Keratinocyte (primary cell): ENCODE results near the gene FREM1. TPM values are rescaled to one million over a fixed set of nuclear protein-coding genes. Genes with fewer than 3 reads are reported as not detected.

Source experiments
- DNase-seq: peaks from one replicate; pipeline ENCODE4 v3.0.0-alpha.2; 2011; ENCODE audit warnings: low read depth, missing footprints, low spot score
- FAIRE-seq: peaks from 2 replicates; lab custom pipeline; 2011; peaks lifted over from hg19 to GRCh38; lab: Jason Lieb, UNC
- H2AFZ ChIP-seq: 2 replicates; pipeline ENCODE4 v1.6.0; 2012; ENCODE audit warnings: low read length, control low read depth, inconsistent platforms; ENCODE audit not compliant: control insufficient read depth
- H3K27ac ChIP-seq: 2 replicates; pipeline ENCODE4 v1.5.1; 2011; ENCODE audit warnings: low read length; ENCODE audit not compliant: control insufficient read depth, insufficient read depth
- H3K27me3 ChIP-seq: 3 replicates; pipeline ENCODE4 v1.6.0; 2011; ENCODE audit warnings: low read length; ENCODE audit not compliant: control insufficient read depth, insufficient read depth; ENCODE audit errors: extremely low read depth
- H3K36me3 ChIP-seq, 2 experiments: 2 replicates in 1 of 2; 3 replicates in 1 of 2; pipeline ENCODE4 v1.5.1; 2011; ENCODE audit warnings: low read length in 2 of 2, mild to moderate bottlenecking in 1 of 2; ENCODE audit not compliant: control insufficient read depth in 2 of 2, insufficient read depth in 2 of 2; ENCODE audit errors: extremely low read depth in 1 of 2
- H3K4me1 ChIP-seq: 3 replicates; pipeline ENCODE4 v1.5.1; 2011; ENCODE audit warnings: low read length; ENCODE audit not compliant: control insufficient read depth, insufficient read depth; ENCODE audit errors: extremely low read depth
- H3K4me2 ChIP-seq: 3 replicates; pipeline ENCODE4 v1.6.0; 2011; ENCODE audit warnings: low read depth, low read length; ENCODE audit not compliant: control insufficient read depth, insufficient read depth; ENCODE audit errors: extremely low read depth
- H3K4me3 ChIP-seq, 3 experiments: fragments of 200-600 bp in 1 of 3; sonication (generic) in 1 of 3; 2 replicates in 2 of 3; 3 replicates in 1 of 3; pipeline ENCODE4 v1.5.1; 2011 to 2016; ENCODE audit warnings: low read length in 3 of 3, mild to moderate bottlenecking in 3 of 3, control low read depth in 2 of 3, inconsistent platforms in 1 of 3, low read depth in 1 of 3, mixed read lengths in 1 of 3, mixed run types in 1 of 3, moderate library complexity in 1 of 3; ENCODE audit not compliant: control insufficient read depth in 2 of 3, insufficient read depth in 2 of 3; ENCODE audit errors: extremely low read depth in 1 of 3
- H3K79me2 ChIP-seq: 2 replicates; pipeline ENCODE4 v1.6.0; 2012; ENCODE audit warnings: low read length; ENCODE audit not compliant: control insufficient read depth, insufficient read depth
- H3K9ac ChIP-seq: 3 replicates; pipeline ENCODE4 v1.6.0; 2011; ENCODE audit warnings: low read length; ENCODE audit not compliant: control insufficient read depth, insufficient read depth; ENCODE audit errors: extremely low read depth
- H3K9me1 ChIP-seq: 3 replicates; pipeline ENCODE4 v1.6.0; 2011; ENCODE audit warnings: low read length; ENCODE audit not compliant: control insufficient read depth, insufficient read depth; ENCODE audit errors: extremely low read depth
- H3K9me3 ChIP-seq: 2 replicates; pipeline ENCODE4 v1.5.1; 2012; ENCODE audit warnings: low read depth, low read length; ENCODE audit not compliant: control insufficient read depth
- H4K20me1 ChIP-seq: 3 replicates; pipeline ENCODE4 v1.6.0; 2011; ENCODE audit warnings: low read length; ENCODE audit not compliant: control insufficient read depth, insufficient read depth; ENCODE audit errors: extremely low read depth
- EZH2 ChIP-seq: IDR thresholded peaks from one replicate; pipeline ENCODE4 v1.6.1; 2012; ENCODE audit warnings: inconsistent platforms, mild to moderate bottlenecking, low read length, moderate library complexity
- dilution Hi-C: fragments of 300-500 bp; cut with MboI; formaldehyde crosslinking; loops from one replicate; pipeline ENCODE4 v1.7.0; 2020; ENCODE audit warnings: low sequenced_read_pairs; ENCODE audit not compliant: extremely low pct_ligation_motif_present
- polyA plus RNA-seq, 5 experiments: library from polyadenylated mRNA; depleted of rRNA in 3 of 5; stranded (reverse) in 3 of 5; stranded (forward) in 1 of 5; unstranded in 1 of 5; fragments of >200 nt; gene quantifications; 1 replicate in 1 of 5; 2 replicates in 3 of 5; 3 replicates in 1 of 5; pipeline versions ENCODE4 v1.2.1 to v1.2.3, GENCODE V29; 2011 to 2012; ENCODE audit warnings: missing spikeins in 2 of 5, low read depth in 1 of 5, low replicate concordance in 1 of 5
- TF ChIP-seq, protein P1 (sequence below), 3 experiments: IDR thresholded peaks in 1 of 3; conservative IDR thresholded peaks in 1 of 3; optimal IDR thresholded peaks in 1 of 3; 2 replicates in 2 of 3; 3 replicates in 1 of 3; pipeline versions ENCODE3 to v1.5.1; 2011; ENCODE audit warnings: low read length in 3 of 3, mild to moderate bottlenecking in 3 of 3, moderate library complexity in 2 of 3, control low read depth in 1 of 3, inconsistent platforms in 1 of 3; ENCODE audit not compliant: insufficient read depth in 2 of 3; ENCODE audit errors: extremely low read depth in 1 of 3

Gene FREM1
- polyA plus RNA-seq, 1 donor (not counting 4 experiments of a cell fraction or from before 2014, with no cell fraction given): under 0.01 TPM

DNA sequence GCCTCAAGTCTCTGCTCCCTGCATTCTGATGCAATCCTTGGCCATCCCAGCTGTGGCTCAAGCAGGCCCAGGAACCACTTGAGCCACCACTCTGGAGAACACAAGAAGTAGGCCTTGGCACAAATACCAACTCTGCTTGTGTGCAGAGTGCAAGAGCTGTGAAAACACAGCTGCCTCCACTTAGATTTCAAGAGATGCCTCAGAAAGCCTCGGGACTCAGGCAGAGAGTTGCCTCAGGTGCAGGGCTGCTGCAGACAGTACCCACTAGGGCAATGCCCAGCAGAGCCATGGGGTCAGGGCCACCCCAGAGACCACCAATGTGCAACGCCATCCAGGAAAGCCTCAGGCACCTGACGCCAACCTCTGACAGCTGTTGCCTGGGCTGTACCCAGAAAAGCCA, 82.4 kb downstream of the FREM1 start:
- DNase-seq: no peak
- no peak overlapping the region for H3K4me3 ChIP-seq
- no peak for FAIRE-seq
- H3K79me2 ChIP-seq: no peaks in the 10 kb centered on the region
- H3K27ac ChIP-seq: no peak overlapping the region
- no peak for TF ChIP-seq EZH2
- TF ChIP-seq, protein P1, sequence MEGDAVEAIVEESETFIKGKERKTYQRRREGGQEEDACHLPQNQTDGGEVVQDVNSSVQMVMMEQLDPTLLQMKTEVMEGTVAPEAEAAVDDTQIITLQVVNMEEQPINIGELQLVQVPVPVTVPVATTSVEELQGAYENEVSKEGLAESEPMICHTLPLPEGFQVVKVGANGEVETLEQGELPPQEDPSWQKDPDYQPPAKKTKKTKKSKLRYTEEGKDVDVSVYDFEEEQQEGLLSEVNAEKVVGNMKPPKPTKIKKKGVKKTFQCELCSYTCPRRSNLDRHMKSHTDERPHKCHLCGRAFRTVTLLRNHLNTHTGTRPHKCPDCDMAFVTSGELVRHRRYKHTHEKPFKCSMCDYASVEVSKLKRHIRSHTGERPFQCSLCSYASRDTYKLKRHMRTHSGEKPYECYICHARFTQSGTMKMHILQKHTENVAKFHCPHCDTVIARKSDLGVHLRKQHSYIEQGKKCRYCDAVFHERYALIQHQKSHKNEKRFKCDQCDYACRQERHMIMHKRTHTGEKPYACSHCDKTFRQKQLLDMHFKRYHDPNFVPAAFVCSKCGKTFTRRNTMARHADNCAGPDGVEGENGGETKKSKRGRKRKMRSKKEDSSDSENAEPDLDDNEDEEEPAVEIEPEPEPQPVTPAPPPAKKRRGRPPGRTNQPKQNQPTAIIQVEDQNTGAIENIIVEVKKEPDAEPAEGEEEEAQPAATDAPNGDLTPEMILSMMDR (optimal IDR thresholded peaks at IDR 0.05 in 1 of 3, IDR thresholded peaks at IDR 0.05 in 1 of 3, conservative IDR thresholded peaks at IDR 0.05 in 1 of 3; ENCODE audit: extremely low read depth in 1 of 3, insufficient read depth in 2 of 3, low read length in 3 of 3): no peak
- no peak overlapping the region for H3K9ac ChIP-seq
- dilution Hi-C loops: no loop called here
- no peaks in the 10 kb centered on the region for H4K20me1 ChIP-seq
- H3K9me1 ChIP-seq: no peaks in the 10 kb centered on the region
- H3K9me3 ChIP-seq: no peaks in the 10 kb centered on the region
- no peak overlapping the region for H2AFZ ChIP-seq
- H3K4me1 ChIP-seq: no peaks in the 10 kb centered on the region
- H3K27me3 ChIP-seq: no peaks in the 10 kb centered on the region
- H3K4me2 ChIP-seq: no peak overlapping the region
- no peaks in the 10 kb centered on the region for H3K36me3 ChIP-seq

DNA sequence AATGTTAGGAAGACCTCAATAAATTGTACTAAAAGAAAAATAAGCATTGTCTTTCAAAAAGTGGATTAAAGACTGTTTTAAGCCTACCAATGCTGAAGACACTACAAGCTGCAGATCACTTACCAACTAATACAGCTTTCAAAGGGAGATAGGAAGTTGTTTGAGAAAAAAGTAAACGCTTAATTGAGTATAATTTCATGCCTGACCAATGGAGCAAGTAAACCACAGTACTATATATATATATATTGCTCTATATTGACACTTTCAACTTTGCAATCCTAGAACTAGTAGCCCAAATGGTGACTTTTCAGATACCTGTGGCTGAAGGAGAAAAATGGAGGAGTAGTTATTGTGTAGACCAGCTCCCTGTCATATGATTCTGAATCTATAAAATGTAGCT, 85.7 kb downstream of the FREM1 start:
- DNase-seq: no peak
- Histone ChIP-seq H3K36me3 (no peaks in the 10 kb centered on the region), H2AFZ (no peak overlapping the region), H3K79me2 (no peaks in the 10 kb centered on the region), H3K4me2 (no peak overlapping the region), H3K27ac (no peak overlapping the region), H3K4me1 (no peaks in the 10 kb centered on the region), H3K4me3 (no peak overlapping the region), H4K20me1 (no peaks in the 10 kb centered on the region), H3K9ac (no peak overlapping the region), H3K9me3 (no peaks in the 10 kb centered on the region), H3K9me1 (no peaks in the 10 kb centered on the region), H3K27me3 (no peaks in the 10 kb centered on the region)
- dilution Hi-C loops: no loop called here
- no peak for FAIRE-seq
- TF ChIP-seq, protein P1 (optimal IDR thresholded peaks at IDR 0.05 in 1 of 3, IDR thresholded peaks at IDR 0.05 in 1 of 3, conservative IDR thresholded peaks at IDR 0.05 in 1 of 3; ENCODE audit: extremely low read depth in 1 of 3, insufficient read depth in 2 of 3, low read length in 3 of 3): no peak
- no peak for TF ChIP-seq EZH2
